ENCODE measurements around the gene LUC7L. TPM values are rescaled to one million over a fixed set of nuclear protein-coding genes. Genes with fewer than 3 reads are reported as not detected.

The LUC7L gene
- total RNA-seq, 1 experiment from 2014 or later, result 137 TPM

- Mint-ChIP-seq H3K36me3 (ENCODE audit: insufficient read depth in 1 of 3, low read depth in 3 of 3) (peaks cover 8 to 36% (median 17%) of the 10 kb centered on the region in 3 experiments; a peak in 6 of 7 replicates), H3K4me3 (no peak overlapping the region)
These were observed 35.8 kb upstream of the LUC7L start for GRCh38 chr16:265002-265529.

More at GRCh38 chr16:265002-265529, 35.8 kb upstream of the LUC7L start:
- Histone ChIP-seq H2AK5ac (ENCODE audit: insufficient read length, low read length) (no peak overlapping the region), H2BK5ac (ENCODE audit: insufficient read length, low read length) (no peak overlapping the region), H3K79me1 (ENCODE audit: insufficient read depth, low read depth, low read length, poor library complexity, severe bottlenecking) (no peaks in the 10 kb centered on the region), H2AFZ (ENCODE audit: low read length) (no peak overlapping the region), H4K91ac (ENCODE audit: insufficient read length, low read depth, low read length) (no peak overlapping the region), H3K27ac (ENCODE audit: insufficient read length, low read depth, low read length) (no peak overlapping the region), H3K18ac (ENCODE audit: insufficient read length, low read depth, low read length) (no peak overlapping the region), H3K14ac (ENCODE audit: insufficient read depth, low read length) (no peak overlapping the region), H4K5ac (ENCODE audit: insufficient read length, low read depth, low read length) (no peak overlapping the region), H4K8ac (replicated peaks; ENCODE audit: insufficient read length, low read depth, low read length) (no peak overlapping the region), H2BK20ac (ENCODE audit: low read depth, low read length, poor library complexity, severe bottlenecking) (no peak overlapping the region), H3K23me2 (ENCODE audit: insufficient read length, low read depth, low read length, poor library complexity, severe bottlenecking) (no peaks in the 10 kb centered on the region), H2BK15ac (ENCODE audit: low read depth, low read length) (no peak overlapping the region), H3K4me2 (ENCODE audit: insufficient read depth, insufficient read length, low read length) (no peak overlapping the region), H3K56ac (ENCODE audit: insufficient read length, low read depth, low read length) (no peak overlapping the region), H3K9me3 (ENCODE audit: control insufficient read depth, low read depth, low read length) (no peaks in the 10 kb centered on the region), H3K27me3 (ENCODE audit: insufficient read depth, low read length) (no peaks in the 10 kb centered on the region), H2BK120ac (ENCODE audit: low read depth, low read length, poor library complexity, severe bottlenecking) (no peak overlapping the region), H3T11ph (ENCODE audit: low read length) (no peak overlapping the region), H3K79me2 (ENCODE audit: insufficient read depth, low read length) (no peaks in the 10 kb centered on the region), H3K23ac (ENCODE audit: insufficient read length, low read depth, low read length) (no peak overlapping the region), H4K20me1 (ENCODE audit: control insufficient read depth, insufficient read depth, insufficient read length) (no peaks in the 10 kb centered on the region), H3K4ac (ENCODE audit: low read depth, low read length) (no peak overlapping the region), H3K9ac (ENCODE audit: extremely low read depth, insufficient read length, low read length) (no peak overlapping the region), H3K4me1 (ENCODE audit: insufficient read depth, low read length) (no peaks in the 10 kb centered on the region), H2BK12ac (ENCODE audit: insufficient read length, low read depth, low read length) (no peak overlapping the region)
- no peak for TF ChIP-seq CTCF (conservative IDR thresholded peaks at IDR 0.05)
- peaks cover 0 to 6% of the 10 kb centered on the region in 2 experiments; a peak in 1 of 4 replicates for H3K4me1 Mint-ChIP-seq
- no peak for DNase-seq
- no CpG with 5 or more reads among the region's 14 CpGs for WGBS (ENCODE audit: extremely low coverage, insufficient read length, low lambda C conversion rate)
- H3K27me3 Mint-ChIP-seq (ENCODE audit: low read depth), result no peaks in the 10 kb centered on the region
- no peak overlapping the region for H3K27ac Mint-ChIP-seq
- no peaks in the 10 kb centered on the region for H3K9me3 Mint-ChIP-seq
